Ovary (tissue), 3 donors: ENCODE measurements around the gene CHD5.

Experiments
- EP300 ChIP-seq: sonication (generic); formaldehyde crosslinking; IDR thresholded peaks from one replicate; pipeline ENCODE4 v1.6.1; 2017; ENCODE audit warnings: antibody characterized with exemption
- POLR2A ChIP-seq: fragments of 450-650 bp; IDR thresholded peaks from one replicate; pipeline ENCODE4 v1.6.1; 2017; ENCODE audit warnings: antibody characterized with exemption, mild to moderate bottlenecking, moderate library complexity
- TF ChIP-seq, protein P1 (sequence below), 3 donors: fragments of 450-650 bp in 2 of 3; fragments of 200-600 bp in 1 of 3; IDR thresholded peaks; one replicate each; pipeline versions ENCODE4 v1.5.1 to v1.8.0; 2016 to 2022; ENCODE audit warnings: antibody characterized with exemption in 3 of 3, mild to moderate bottlenecking in 1 of 3
- donor health status: DM: no; HTN: no; CAD: no.

DNA sequence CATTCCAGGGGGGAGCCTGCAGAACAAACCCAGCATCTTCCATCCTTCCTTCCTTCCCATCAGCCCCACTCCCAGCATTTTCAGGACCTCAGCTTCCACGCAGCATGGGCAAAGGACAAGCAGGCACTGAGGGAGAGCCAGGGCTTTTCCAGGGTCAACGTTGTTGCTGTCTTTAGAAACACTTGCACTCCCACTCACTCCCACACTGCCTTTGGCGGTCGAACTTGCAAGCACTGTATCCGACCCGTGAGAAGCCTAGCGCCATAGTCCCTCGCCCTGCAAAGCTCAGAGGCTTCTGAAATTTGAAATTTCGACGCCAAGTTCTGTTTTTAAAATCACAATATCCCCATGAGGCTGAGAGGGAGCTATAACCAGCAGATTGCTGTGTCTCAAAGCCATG lies 87.0 kb downstream of the CHD5 start:
- TF ChIP-seq, protein P1, sequence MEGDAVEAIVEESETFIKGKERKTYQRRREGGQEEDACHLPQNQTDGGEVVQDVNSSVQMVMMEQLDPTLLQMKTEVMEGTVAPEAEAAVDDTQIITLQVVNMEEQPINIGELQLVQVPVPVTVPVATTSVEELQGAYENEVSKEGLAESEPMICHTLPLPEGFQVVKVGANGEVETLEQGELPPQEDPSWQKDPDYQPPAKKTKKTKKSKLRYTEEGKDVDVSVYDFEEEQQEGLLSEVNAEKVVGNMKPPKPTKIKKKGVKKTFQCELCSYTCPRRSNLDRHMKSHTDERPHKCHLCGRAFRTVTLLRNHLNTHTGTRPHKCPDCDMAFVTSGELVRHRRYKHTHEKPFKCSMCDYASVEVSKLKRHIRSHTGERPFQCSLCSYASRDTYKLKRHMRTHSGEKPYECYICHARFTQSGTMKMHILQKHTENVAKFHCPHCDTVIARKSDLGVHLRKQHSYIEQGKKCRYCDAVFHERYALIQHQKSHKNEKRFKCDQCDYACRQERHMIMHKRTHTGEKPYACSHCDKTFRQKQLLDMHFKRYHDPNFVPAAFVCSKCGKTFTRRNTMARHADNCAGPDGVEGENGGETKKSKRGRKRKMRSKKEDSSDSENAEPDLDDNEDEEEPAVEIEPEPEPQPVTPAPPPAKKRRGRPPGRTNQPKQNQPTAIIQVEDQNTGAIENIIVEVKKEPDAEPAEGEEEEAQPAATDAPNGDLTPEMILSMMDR (IDR thresholded peaks at IDR 0.05): no peak
- no peak for TF ChIP-seq EP300
- TF ChIP-seq POLR2A: no peak
